SK-N-SH (cell line): ENCODE measurements around the gene CLEC2A. TPM values are rescaled to one million over a fixed set of nuclear protein-coding genes. Genes with fewer than 3 reads are reported as not detected.

ENCODE experiments used
- CTCF ChIA-PET: fragments of 300-600, 350-600 bp; formaldehyde crosslinking; extraction: SDS; loops from one replicate; lab custom pipeline; 2021; lab: Yijun Ruan, JAX
- POLR2A ChIA-PET: fragments of 350-600 bp; sonication (Branson Sonifier 250); formaldehyde crosslinking; extraction: SDS; loops from one replicate; lab custom pipeline; 2020; ENCODE audit warnings: antibody characterized with exemption, inconsistent platforms; lab: Yijun Ruan, JAX
- DNase-seq: peaks from one replicate; pipeline ENCODE4 v3.0.0; 2012
- H2AFZ ChIP-seq: fragments of 200-600 bp; sonication (generic); 2 replicates; pipeline ENCODE4 v1.8.1; 2016; ENCODE audit warnings: antibody characterized with exemption, mild to moderate bottlenecking, low read depth
- H3F3A ChIP-seq: fragments of 200-600 bp; sonication (generic); replicated peaks from 2 replicates; pipeline ENCODE3; 2016; ENCODE audit warnings: antibody characterized with exemption, mild to moderate bottlenecking; ENCODE audit not compliant: insufficient read depth
- H3K27ac ChIP-seq, 2 experiments: fragments of 200-500 bp in 1 of 2; fragments of 200-600 bp in 1 of 2; sonication (Bioruptor generic) in 1 of 2; sonication (generic), shearing (Covaris generic) in 1 of 2; 2 replicates each; pipeline versions ENCODE4 v1.5.1 to v1.6.1; 2014 to 2016; ENCODE audit warnings: low read depth in 2 of 2, inconsistent platforms in 1 of 2, low read length in 1 of 2, mild to moderate bottlenecking in 1 of 2, mixed read lengths in 1 of 2
- H3K27me3 ChIP-seq: fragments of 200-600 bp; sonication (generic), shearing (Covaris generic); 2 replicates; pipeline ENCODE4 v1.6.1; 2016; ENCODE audit warnings: mixed run types; ENCODE audit not compliant: insufficient read depth
- H3K36me3 ChIP-seq, 2 experiments: fragments of 200-500 bp in 1 of 2; fragments of 200-600 bp in 1 of 2; sonication (Bioruptor generic) in 1 of 2; sonication (generic) in 1 of 2; replicated peaks in 1 of 2; 2 replicates each; pipeline versions ENCODE3 to v1.5.1; 2014 to 2016; ENCODE audit warnings: low read length in 1 of 2, mild to moderate bottlenecking in 1 of 2; ENCODE audit not compliant: insufficient read depth in 2 of 2, control insufficient read depth in 1 of 2
- H3K4me1 ChIP-seq, 2 experiments: fragments of 200-500 bp in 1 of 2; fragments of 200-600 bp in 1 of 2; sonication (Bioruptor generic) in 1 of 2; sonication (generic), shearing (Covaris generic) in 1 of 2; 2 replicates each; pipeline versions ENCODE4 v1.5.1 to v1.6.1; 2014 to 2016; ENCODE audit warnings: low read depth in 1 of 2, low read length in 1 of 2, mixed run types in 1 of 2; ENCODE audit not compliant: insufficient read depth in 2 of 2, control insufficient read depth in 1 of 2
- H3K4me2 ChIP-seq: fragments of 200-600 bp; sonication (generic), shearing (Covaris generic); 2 replicates; pipeline ENCODE4 v1.6.1; 2017; ENCODE audit warnings: mixed run types
- H3K4me3 ChIP-seq, 2 experiments: fragments of 200-500 bp in 1 of 2; fragments of 200-600 bp in 1 of 2; sonication (Bioruptor generic) in 1 of 2; sonication (generic), shearing (Covaris generic) in 1 of 2; 2 replicates each; pipeline versions ENCODE4 v1.5.1 to v1.8.1; 2014 to 2016; ENCODE audit warnings: low read depth in 2 of 2, inconsistent platforms in 1 of 2, low read length in 1 of 2, mild to moderate bottlenecking in 1 of 2, mixed read lengths in 1 of 2, moderate library complexity in 1 of 2
- H3K79me2 ChIP-seq: fragments of 200-600 bp; sonication (generic); 2 replicates; pipeline ENCODE4 v1.8.1; 2017; ENCODE audit warnings: mild to moderate bottlenecking; ENCODE audit not compliant: insufficient read depth
- H3K9ac ChIP-seq: fragments of 200-600 bp; sonication (generic); 2 replicates; pipeline ENCODE4 v1.6.1; 2017; ENCODE audit warnings: mixed run types
- H3K9me2 ChIP-seq: fragments of 200-600 bp; sonication (generic); 2 replicates; pipeline ENCODE4 v1.6.1; 2017; ENCODE audit warnings: mixed run types
- H3K9me3 ChIP-seq: fragments of 200-600 bp; sonication (generic); 2 replicates; pipeline ENCODE4 v1.6.1; 2017; ENCODE audit warnings: mixed run types, mild to moderate bottlenecking, moderate library complexity
- H4K20me1 ChIP-seq: fragments of 200-600 bp; sonication (generic); 2 replicates; pipeline ENCODE4 v1.6.1; 2017; ENCODE audit warnings: mild to moderate bottlenecking, mixed run types; ENCODE audit not compliant: insufficient read depth
- ELF1 ChIP-seq: IDR thresholded peaks from 2 replicates; pipeline ENCODE4 v1.4.0; 2012
- FOXM1 ChIP-seq: IDR thresholded peaks from 2 replicates; pipeline ENCODE4 v1.4.0; 2012; ENCODE audit warnings: low read depth, mild to moderate bottlenecking
- GABPA ChIP-seq: IDR thresholded peaks from 2 replicates; pipeline ENCODE4 v1.4.0; 2012; ENCODE audit warnings: low read depth, mild to moderate bottlenecking
- IRF3 ChIP-seq: fragments of 150-350 bp; IDR thresholded peaks from 2 replicates; pipeline ENCODE4 v1.6.1; 2016; ENCODE audit warnings: mild to moderate bottlenecking, low read depth, low read length
- MAX ChIP-seq: IDR thresholded peaks from 2 replicates; pipeline ENCODE4 v1.4.0; 2012; ENCODE audit warnings: low read depth
- MEF2A ChIP-seq: IDR thresholded peaks from 2 replicates; pipeline ENCODE4 v1.4.0; 2012; ENCODE audit warnings: low read depth, borderline replicate concordance
- MXI1 ChIP-seq: IDR thresholded peaks from 2 replicates; pipeline ENCODE4 v1.6.1; 2012; ENCODE audit warnings: mild to moderate bottlenecking, low read depth, low read length, improper control_type of control experiment
- NRF1 ChIP-seq: IDR thresholded peaks from 2 replicates; pipeline ENCODE4 v1.6.1; 2012; ENCODE audit warnings: low read depth, mild to moderate bottlenecking, low read length
- PBX3 ChIP-seq: IDR thresholded peaks from 2 replicates; pipeline ENCODE4; 2012
- RCOR1 ChIP-seq: fragments of 150-350 bp; IDR thresholded peaks from 2 replicates; pipeline ENCODE4 v1.6.1; 2017; ENCODE audit warnings: antibody characterized with exemption, low read length
- RFX5 ChIP-seq: IDR thresholded peaks from 2 replicates; pipeline ENCODE4 v1.6.1; 2012; ENCODE audit warnings: mild to moderate bottlenecking, improper control_type of control experiment, low read length
- RXRA ChIP-seq: IDR thresholded peaks from 2 replicates; pipeline ENCODE4 v1.4.0; 2012; ENCODE audit warnings: low read depth, mild to moderate bottlenecking, borderline replicate concordance
- SIN3A ChIP-seq: IDR thresholded peaks from 2 replicates; pipeline ENCODE4 v1.6.1; 2012; ENCODE audit warnings: low read depth, mild to moderate bottlenecking, low read length, moderate library complexity, borderline replicate concordance
- SMC3 ChIP-seq: IDR thresholded peaks from 2 replicates; pipeline ENCODE4 v1.6.1; 2012; ENCODE audit warnings: low read depth, low read length, improper control_type of control experiment
- TAF1 ChIP-seq: IDR thresholded peaks from 2 replicates; pipeline ENCODE4 v1.6.1; 2012; ENCODE audit warnings: low read depth, mild to moderate bottlenecking, low read length, moderate library complexity, borderline replicate concordance
- USF1 ChIP-seq: IDR thresholded peaks from 2 replicates; pipeline ENCODE4 v1.4.0; 2012; ENCODE audit warnings: low read depth, borderline replicate concordance
- USF2 ChIP-seq: fragments of 150-350 bp; IDR thresholded peaks from 2 replicates; pipeline ENCODE4 v1.6.1; 2017; ENCODE audit warnings: antibody characterized with exemption, low read length, low read depth, borderline replicate concordance
- WGBS: methylation state at CpG from one replicate; pipeline ENCODE4 v1.1.6; 2017; ENCODE audit warnings: low lambda C conversion rate; 5-methylcytosine and 5-hydroxymethylcytosine counted together
- polyA plus RNA-seq, 3 experiments: library from polyadenylated mRNA; depleted of rRNA; stranded (reverse); fragments of >200 nt; gene quantifications; 2 replicates each; pipeline ENCODE4 v1.2.3, GENCODE V29; 2012

CLEC2A gene
- polyA plus RNA-seq, 1 of the 3 experiments (the other 2 are of a cell fraction) = not detected

GRCh38 chr12:9947674-9948073, 15.5 kb upstream of the CLEC2A start:
- CTCF ChIA-PET = no interaction called here
- Histone ChIP-seq H3F3A (no peaks in the 10 kb centered on the region), H3K36me3 (no peaks in the 10 kb centered on the region), H3K9me2 (no peaks in the 10 kb centered on the region), H4K20me1 (no peaks in the 10 kb centered on the region), H3K9ac (no peak overlapping the region), H2AFZ (no peak overlapping the region), H3K4me3 (no peak overlapping the region), H3K27me3 (peaks cover 7% of the 10 kb centered on the region; the same call in 1 of the 2 replicates)
- WGBS = 3% methylated on average over 3 of the region's 3 CpGs
- no peak for DNase-seq
- TF ChIP-seq MEF2A = no peak
- no peak for TF ChIP-seq GABPA
- TF ChIP-seq USF1 = no peak
- no peak for TF ChIP-seq RXRA
- TF ChIP-seq TAF1 = no peak
- TF ChIP-seq MXI1 = no peak
- no peak for TF ChIP-seq RFX5
- no peak for TF ChIP-seq SMC3
- TF ChIP-seq FOXM1 = no peak
- TF ChIP-seq PBX3 = no peak
- no peak for TF ChIP-seq NRF1
- no peak for TF ChIP-seq USF2
- TF ChIP-seq RCOR1 = no peak
- no peak for TF ChIP-seq MAX
- TF ChIP-seq SIN3A = no peak
- TF ChIP-seq, all 33 proteins: peak for 0
- Histone ChIP-seq H3K27ac (no peak overlapping the region), H3K4me2 (no peak overlapping the region), H3K4me1 (no peaks in the 10 kb centered on the region), H3K79me2 (no peaks in the 10 kb centered on the region), H3K9me3 (no peaks in the 10 kb centered on the region)
- POLR2A ChIA-PET = no interaction called here

GRCh38 chr12:9944391-9944790, 12.2 kb upstream of the CLEC2A start:
- no peak overlapping the region for H3K4me3 ChIP-seq
- no peaks in the 10 kb centered on the region for H3K9me3 ChIP-seq
- POLR2A ChIA-PET = no interaction called here
- H3K27ac ChIP-seq = no peak overlapping the region
- H3K79me2 ChIP-seq = no peaks in the 10 kb centered on the region
- no peak overlapping the region for H3K9ac ChIP-seq
- no peaks in the 10 kb centered on the region for H4K20me1 ChIP-seq
- H3F3A ChIP-seq = no peaks in the 10 kb centered on the region
- DNase-seq = no peak
- CTCF ChIA-PET = no interaction called here
- no peaks in the 10 kb centered on the region for H3K4me1 ChIP-seq
- TF ChIP-seq ELF1 (no peak), IRF3 (no peak)
- H3K36me3 ChIP-seq = no peaks in the 10 kb centered on the region
- H3K9me2 ChIP-seq = no peaks in the 10 kb centered on the region
- peaks cover 9% of the 10 kb centered on the region; the same call in 1 of the 2 replicates for H3K27me3 ChIP-seq
- WGBS = 3% methylated on average over 2 of the region's 2 CpGs
- no peak overlapping the region for H3K4me2 ChIP-seq
- no peak overlapping the region for H2AFZ ChIP-seq
